Activated CD4-positive, CD25-positive, alpha-beta regulatory T cell treated with anti-CD3 and anti-CD28 coated beads, Interleukin-2, amount 50 U/mL, for 16 hours (primary cell): ENCODE measurements around the gene MYO16.
"Not testable (repeated sequence)": the region's sequence is repeated elsewhere in the genome, so short reads cannot be mapped to it uniquely, and the experiment has no call there.

Experiments used
- DNase-seq: peaks from one replicate; pipeline ENCODE4 v3.0.0-alpha.2; 2020; ENCODE audit warnings: low read depth, low spot score

The MYO16 gene

DNA sequence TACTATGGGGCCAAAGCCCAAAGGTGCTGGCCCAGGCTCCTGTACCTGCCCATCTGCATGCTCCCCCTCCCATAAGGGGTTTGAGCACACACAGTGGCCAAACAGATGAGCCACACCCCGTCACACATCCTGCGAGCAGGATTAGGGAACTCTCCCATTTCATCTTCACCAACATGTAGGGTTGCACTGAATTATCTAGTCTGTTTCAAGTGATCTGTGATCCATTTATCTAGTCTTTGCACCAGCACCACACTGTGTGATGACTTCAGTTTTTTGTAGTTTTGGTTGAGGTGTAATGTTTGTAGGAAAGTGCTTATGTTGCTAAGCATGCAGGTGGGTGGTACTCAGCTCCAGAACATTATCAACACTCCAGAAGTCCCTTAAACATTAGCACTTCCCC is 249.3 kb downstream of the MYO16 start:
- DNase-seq = no peak

DNA sequence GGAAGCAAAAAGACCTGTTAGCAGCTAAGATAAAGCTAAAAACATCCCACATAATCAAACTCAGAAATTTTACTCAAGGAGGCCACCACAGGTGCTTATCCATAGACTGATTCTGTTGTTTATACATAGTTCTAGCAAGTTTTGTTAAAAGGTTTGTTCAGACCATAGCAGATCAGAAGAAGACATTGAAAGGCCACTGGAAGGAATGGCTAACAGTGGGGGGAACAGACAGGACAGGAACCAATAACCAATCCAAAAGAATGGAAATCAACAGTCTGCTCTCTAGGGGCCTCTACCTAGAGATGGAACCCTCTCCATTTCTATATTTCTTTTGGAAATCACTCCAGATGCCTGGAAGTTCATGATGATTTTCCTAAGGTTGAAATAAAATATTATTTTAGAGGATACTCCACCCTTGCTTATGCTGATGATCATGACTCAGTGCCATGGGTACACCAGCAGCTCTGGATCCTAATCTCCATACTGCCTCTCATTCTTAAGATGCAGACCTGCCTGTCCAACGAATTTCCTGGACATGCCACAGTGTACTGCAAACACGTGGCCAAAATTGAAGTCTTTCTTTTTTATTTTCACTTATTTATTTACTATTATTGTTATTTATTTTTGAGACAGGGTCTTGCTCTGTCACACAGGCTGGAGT is 260.0 kb downstream of the MYO16 start:
- no peak for DNase-seq

DNA sequence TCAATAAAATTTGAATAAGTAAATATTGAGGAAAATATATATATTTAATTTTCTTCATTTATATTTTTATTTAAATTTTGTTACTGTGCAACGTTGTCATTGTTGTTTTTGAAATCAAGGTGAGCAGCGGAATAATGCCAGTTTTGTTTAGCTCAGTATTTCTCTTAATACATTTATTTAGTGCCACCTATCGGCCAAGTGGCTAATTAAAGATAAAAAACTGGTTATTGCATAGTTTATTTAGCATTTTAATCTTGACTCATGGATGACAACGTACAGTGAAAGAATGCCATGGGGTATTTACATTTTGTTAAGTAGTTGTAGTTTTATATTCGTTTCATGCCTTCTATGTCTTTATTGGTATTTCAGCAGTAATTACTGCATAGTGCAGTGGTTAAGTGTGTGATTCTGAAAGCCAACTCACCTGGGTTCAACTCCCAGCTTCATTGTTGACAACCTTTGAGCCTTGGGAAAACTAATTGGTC is 265.9 kb downstream of the MYO16 start:
- DNase-seq = no peak

DNA sequence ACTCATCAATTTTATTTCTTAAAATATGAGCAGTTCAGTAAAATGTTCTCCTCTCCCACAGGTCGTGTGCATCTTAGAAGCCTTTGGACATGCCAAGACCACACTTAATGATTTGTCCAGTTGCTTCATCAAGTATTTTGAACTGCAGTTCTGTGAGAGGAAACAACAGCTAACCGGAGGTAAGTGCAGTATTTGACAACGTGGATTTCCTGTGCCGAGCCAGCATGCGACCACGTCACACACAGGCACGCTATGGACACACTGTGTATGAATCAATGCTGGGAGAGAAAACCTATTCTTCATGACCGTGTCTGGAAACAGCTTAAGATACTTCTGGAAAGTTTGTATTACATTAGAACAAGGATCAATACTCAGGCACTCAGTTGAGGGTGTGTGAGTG is 268.5 kb downstream of the MYO16 start:
- DNase-seq = no peak

DNA sequence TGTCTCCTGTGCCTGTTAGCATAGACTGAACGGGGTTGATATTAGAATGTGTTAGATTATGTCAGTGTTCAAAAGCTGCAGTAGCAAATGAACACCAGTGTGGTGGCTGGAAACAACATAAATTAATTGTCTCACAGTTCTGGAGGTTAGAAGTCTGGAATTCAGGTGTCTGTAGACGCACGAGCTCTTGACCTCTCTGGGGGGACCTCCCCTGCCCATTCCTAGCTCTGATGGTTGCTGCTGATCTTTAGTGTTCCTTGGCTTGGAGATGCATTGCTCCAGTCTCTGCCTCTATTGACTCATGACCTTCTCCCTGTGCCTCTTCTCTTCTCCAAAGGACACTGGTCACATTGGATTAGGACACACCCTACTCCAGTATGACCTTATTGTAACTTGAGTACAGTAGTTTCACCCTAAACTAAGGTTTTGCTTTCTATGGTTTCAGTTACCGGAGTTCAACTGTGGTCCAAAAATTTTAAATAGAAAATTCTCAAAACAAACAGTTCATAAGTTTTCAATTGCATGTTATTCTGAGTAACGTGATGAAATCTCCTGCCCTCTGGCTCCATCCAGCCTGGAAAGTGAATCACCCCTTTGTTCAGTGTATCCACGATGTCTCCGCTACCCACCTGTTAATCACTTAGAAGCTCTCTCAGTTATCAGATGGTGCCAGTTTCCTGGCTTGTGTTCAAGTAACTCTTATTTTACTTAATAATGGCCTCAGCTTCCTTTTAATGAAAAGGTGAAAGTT is 273.2 kb downstream of the MYO16 start:
- DNase-seq = no peak

DNA sequence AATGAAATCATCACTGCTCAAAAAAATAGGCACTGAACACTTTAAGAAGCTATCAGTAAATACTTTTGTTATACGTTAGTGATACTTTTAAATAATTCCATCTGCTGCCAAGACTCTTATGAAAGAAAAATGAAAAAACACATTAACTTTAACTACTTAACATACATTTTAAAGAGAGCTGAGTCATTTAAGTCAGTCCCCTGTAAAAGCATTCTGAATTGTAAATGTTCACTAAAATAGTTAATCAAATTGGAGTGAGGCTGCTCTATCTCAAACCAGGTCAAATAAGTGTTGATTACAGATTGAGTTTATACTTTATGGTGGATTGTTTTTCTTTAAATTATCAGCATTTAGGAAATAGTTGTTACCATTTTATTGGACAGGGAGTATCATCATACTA is 274.2 kb downstream of the MYO16 start:
- DNase-seq = no peak

DNA sequence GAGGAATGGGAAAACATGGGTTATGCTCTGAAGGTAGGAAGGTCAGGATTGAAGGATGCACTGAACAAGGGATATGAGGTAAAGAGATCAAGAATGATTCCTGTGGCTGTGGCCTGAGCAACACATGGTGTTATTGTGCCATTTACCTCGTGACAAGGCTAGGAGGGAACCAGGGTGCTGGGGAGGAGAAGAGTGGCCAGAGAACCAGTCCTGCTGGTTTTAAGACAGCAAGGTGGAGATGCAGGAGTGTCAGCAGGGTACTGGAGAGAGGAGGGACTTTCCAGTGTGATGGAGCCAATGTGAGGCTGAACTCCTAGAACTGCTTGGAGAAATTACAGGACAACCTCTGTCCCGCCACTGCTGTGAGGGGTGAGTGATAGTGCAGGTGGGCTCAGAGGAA is 282.4 kb downstream of the MYO16 start:
- DNase-seq = no peak

DNA sequence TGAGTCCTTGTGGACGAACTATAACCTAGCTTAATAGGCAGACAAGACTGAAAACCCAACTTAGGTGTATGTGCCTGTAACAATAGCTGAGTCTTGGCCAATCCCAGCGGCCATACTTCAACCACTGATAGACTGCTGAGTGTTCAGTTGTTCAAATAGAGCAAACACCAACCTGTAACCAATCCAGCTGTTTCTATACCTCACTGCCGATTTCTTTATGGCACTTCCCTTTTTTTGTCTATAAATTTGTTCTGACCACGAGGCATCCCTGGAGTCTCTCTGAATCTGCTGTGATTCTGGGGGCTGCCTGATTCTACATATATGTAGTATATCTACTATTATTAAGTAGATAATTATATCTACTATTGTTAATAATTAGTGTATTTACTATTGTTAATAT is 284.3 kb downstream of the MYO16 start:
- not testable (repeated sequence) for DNase-seq

DNA sequence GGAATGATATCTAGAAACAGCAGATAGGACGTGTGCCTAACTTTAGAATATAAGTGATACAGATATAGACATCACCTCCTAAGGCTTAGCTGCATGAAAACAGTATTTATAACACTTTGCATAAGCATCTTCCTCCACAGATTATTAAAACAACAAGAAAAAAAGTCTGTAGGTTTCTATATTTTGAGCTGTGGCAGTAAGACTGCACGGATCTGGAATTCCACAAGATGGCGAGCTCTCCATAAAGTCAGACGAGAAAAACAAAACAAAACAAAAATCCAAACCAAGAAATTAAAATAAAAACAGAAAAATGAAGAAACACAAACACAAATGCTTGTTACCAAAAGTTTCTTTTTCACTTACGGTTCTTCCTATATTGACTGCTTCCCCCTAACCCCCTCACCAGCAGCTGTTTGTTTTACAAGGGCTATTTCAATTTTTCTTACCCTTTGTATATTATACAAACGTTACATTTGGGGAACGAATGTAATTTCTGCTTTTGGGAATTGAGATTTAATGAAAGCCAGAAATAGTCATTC is 285.8 kb downstream of the MYO16 start:
- no peak for DNase-seq

DNA sequence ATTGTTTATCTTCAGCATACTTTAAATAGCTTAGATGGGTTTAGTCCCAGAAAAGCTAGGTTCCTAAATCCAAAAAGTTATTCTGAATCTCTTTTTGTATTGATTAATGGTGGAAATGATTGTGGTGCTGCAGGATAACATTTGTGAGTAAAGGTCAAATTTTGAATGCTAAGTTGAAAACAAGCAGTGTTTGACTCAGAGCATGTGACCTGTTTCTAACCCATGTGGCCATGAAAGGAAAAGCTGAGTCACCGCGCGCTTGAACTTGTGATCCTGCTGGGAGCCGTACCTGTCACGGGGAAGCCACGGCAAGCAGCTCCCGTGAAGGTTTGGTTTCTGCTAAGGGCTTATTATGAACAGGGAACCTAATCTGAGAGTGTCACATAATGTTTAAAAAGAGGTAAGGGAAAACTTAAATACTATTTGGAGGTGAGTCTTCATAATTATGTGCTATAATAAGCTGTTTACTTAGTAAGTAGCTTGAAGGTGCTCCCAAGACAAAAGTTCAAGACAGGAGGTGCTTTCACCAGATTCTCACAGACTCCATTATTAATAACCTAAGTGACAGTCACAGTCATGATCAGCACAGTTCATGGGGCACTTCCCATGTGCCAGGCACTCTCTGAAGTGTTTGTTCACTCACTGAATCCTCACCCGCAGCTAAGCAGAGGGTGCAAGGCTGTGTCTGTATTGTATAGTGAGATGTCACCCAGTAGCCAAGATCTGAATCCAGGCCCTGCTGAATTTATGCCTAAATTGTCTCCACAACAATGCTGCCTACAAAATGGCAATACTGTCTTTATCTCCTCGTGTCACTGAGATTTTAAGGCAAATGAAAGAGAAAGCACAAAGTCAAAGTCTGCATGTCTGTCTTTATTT is 286.5 kb downstream of the MYO16 start:
- DNase-seq = peak; percentile 42

DNA sequence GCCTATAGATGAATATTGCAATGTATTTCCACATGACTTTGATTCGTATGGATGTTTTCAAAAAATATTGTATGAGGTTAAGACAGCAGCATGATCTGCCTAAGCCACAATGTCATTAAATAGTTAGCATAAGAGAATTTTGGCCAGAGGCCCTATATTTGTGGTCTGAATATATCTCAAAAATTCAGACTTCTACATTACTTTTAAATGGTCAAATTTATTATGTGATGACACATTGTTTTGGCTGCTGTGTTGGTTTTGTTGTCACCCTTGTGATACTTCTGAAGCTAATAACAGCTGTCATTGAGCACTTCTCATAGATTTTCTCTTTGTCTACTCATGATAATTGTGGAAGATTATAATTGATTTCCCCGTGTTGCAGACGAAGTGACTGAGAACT is 288.2 kb downstream of the MYO16 start:
- DNase-seq = no peak

DNA sequence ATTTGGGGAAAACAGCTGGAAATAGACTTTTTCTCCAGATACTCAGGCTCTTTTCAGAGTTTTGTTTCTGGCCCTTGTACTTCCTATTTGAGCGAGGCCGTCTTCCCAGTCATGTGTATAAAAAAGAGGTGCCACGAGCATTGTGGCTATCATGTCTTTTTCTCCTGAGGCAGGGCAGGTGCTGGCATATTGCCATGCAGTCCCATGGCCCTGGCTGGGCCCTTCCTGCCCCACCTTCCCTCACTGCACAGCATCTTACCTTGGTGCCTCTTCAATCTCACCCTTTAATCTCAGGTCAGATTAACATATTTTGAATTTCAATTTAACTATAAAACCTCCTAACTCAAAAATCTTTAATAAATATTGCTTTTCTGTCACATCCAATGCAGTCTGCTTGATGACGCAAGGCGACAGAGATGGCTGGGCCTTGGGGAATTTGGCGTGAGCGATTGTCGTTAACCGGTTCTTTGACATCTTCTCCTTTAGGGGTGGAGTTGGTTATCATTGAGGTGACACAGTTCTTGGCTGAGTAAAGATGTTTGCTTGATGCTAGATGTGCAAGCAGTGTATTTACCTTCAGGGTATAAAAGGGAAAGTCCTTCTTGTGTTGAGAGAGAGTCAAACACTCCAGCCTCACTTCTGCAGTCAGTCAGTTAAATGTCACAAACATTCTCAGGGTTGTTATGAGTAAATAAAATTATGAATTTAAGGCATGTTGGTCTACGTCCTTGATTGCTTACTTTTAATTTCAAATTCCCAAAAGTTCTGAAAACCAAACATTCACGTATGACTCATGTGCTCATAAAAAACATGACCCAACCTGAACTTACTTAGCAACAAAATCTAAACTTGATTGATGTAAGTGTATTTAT is 289.9 kb downstream of the MYO16 start:
- DNase-seq = no peak

DNA sequence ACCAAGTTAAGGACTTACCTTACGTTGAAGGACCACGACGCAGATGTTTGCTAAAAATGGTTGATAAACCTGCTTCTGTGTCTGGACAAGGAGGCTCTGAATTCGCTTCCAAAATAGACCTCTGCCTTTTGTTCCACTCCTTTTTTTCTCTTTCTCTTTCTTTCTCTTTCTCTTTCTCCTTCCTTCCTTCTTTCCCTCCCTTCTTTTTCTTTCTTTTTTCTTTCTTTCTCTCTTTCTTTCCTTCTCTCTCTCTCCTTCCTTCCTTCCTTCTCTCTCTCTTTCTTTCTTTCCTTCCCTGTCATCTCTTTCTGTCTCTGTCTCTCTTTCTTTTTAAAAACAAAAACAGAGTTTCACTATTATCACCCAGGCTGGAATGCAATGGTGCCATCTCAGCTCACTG is 290.7 kb downstream of the MYO16 start:
- DNase-seq = no peak

DNA sequence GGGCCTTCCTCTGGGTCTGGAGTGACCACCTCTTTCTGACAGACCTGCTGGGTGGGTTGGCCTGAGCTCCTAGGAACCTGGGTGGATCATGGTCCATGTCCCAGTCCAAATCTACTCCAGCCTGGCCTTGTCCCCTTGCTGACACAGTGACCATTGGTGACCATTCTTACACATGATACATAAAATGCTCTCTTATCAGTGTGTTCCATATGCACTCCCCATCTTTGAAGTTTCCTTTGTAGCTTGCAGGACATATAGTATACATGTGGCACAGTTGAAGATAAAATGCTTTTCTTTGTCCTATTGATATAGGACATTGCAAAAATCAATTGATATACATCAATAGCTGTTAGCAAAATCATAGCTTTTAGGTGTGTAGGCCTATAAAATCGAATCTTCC is 291.8 kb downstream of the MYO16 start:
- DNase-seq = no peak

DNA sequence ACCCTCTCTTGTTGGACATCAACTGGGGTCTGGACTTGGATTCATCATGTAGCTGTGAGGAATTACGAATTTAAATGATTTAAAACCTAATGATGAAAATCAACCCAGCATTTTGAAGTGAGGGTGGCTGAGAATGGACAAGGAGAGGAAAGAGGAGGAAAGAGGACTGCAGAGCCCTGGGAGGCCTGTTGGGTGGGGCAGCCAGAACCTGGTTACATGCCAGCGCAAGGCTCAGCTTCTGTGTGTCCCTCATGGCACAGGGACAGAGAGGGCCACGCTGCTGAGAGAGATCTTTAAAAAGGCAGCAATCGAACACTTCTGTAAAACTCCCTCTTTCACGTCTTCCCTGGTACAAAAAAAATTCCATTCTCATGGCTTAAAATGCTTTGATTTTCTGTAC is 292.7 kb downstream of the MYO16 start:
- DNase-seq = no peak

DNA sequence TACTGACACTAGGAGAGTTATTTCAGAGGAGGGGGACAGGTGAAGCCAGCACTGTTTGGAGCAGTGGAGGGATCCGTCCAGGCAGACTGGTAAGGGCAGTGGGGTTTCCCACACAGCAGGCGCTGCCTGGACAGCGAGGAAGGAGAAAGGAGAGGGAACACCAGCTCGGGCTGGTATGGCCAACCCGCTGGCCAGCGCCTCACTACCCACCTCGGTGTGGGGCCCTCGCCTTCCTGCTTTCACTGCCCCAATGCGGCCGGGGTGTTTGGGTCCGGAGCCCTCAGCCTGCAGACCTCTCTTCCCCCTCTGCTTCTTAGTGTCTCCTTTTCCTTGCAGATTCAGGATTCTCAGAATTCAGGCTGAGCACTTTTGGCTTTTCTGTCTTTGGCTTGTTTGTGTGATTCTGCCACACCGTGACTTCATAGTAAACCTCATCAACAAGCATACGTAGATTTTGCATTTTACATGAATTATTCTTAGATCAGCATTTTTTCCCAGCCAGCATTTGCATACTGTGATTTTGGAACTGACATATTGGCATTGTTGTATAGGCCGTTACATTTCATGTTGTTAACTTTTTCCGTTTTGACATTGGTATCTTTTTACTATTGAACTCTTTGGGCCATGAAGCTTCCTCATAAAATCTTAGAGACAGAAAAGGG is 294.1 kb downstream of the MYO16 start:
- DNase-seq = no peak

DNA sequence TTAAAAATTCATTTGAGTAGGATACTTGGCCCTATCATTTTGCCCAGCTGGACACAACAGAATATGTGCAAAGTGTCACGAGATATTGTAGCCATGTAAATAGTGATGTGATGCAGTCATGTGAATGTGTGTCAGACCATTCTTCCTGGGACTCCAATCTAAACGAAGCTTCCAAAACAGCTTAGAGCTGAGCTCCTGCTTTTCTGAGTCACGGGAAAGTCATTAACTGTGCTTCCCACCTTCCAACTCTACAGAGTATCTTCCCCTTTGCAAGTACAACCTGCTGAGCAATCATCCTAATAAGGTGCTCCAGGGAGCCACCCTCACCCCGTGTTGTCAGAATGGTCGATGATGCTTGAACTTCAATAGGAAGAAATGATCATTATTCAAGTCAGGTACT is 294.7 kb downstream of the MYO16 start:
- no peak for DNase-seq

DNA sequence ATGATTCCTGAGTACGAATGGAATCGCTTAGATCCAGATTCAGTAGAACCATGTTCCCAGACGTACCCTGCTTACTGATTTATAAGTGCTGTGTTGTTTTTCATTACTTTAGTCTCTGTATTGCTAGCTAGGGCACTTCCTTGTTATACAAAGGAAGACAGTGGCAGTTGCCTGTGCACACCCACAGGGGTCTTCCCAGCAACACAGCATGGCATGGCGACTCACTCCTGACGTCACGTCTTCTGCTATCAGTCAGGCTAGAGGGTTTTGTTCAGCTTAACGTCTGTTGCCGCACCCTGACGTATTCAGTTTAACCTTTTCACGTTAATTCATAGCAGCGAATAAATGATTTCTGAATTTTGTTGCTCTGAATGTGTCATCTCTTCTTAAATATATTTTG is 295.1 kb downstream of the MYO16 start:
- DNase-seq = no peak

DNA sequence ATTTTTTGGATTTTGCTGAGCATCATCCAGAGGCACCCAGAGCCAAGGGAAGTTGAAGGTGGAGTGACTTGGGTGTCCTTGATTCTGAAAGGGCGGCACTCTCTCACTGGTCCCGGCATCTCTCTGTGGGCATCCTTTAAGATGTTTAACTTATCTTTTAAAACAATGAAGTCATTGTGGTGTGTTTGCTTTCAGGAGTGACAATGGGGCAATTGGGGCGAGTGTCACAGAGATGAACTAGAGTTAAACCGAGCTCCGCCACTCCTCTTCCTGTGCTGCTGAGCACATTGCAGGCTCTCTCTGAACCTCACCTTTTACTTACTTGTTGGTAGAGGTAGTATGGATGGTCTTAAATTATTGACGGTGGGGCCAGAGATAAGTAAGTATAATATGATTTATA is 295.7 kb downstream of the MYO16 start:
- no peak for DNase-seq

DNA sequence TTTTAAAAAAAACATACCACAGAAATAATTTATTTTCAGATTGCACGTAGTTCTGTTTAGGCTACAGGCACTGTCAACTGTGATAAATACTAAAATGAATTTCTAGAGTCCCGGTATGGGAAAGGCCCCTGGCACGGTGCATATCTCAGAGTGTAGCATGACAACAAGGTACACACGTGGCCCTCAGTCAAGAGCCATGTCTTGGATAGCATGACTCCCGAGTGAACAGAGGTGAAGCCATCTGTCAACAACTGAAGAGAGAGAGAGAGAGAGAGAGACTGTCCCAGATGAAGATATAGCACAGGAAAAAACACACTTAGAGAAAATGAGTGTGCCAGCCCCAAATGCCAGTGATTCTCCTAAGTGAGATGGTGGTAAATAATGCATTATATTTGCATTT is 297.5 kb downstream of the MYO16 start:
- no peak for DNase-seq

DNA sequence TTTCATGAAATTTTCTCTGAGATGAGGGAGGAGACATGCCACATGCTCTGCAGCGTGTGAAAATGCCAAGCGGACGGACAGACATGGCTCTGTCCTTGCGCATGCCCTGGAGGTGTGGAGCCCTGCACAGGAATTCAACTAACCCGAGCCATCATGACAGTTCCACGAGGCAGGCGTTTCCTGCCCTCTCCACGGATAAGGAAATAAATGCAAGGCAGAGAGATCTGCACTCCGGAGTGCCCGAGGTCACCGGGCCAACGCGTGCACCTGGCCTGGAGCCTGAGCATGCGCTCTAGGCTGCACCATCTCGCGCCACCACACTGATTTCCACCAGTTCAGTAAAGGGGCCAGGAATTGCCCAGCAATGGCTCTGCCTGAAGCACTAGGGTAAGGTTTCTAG is 298.2 kb downstream of the MYO16 start:
- no peak for DNase-seq
